Aorta (tissue), 5 donors: ENCODE data around the gene ENPEP. TPM values are rescaled to one million over a fixed set of nuclear protein-coding genes. Genes with fewer than 3 reads are reported as not detected.
"Not testable (repeated sequence)": the region's sequence is repeated elsewhere in the genome, so short reads cannot be mapped to it uniquely, and the experiment has no call there.

ENCODE experiments used
- ATAC-seq: fragments of 200-7000 bp; cut with Tn5 transposase; one replicate; pipeline ENCODE4 v1.9.1; 2022; ENCODE audit warnings: moderate library complexity; ENCODE audit not compliant: low FRiP score
- DNase-seq, 2 donors: peaks; one replicate each; pipeline ENCODE4 v3.0.0-alpha.2; 2020
- H3K27ac ChIP-seq, 2 donors: one replicate each; pipeline ENCODE4 v1.5.1; 2013; ENCODE audit warnings: low read length in 2 of 2, mild to moderate bottlenecking in 2 of 2, moderate library complexity in 2 of 2, control low read depth in 1 of 2, inconsistent platforms in 1 of 2, low read depth in 1 of 2
- H3K27me3 ChIP-seq, 2 donors: one replicate each; pipeline ENCODE4 v1.6.1; 2013; ENCODE audit warnings: control low read depth in 1 of 2, low read length in 1 of 2, mild to moderate bottlenecking in 1 of 2, moderate library complexity in 1 of 2; ENCODE audit not compliant: insufficient read depth in 2 of 2, control insufficient read depth in 1 of 2
- H3K36me3 ChIP-seq, 2 donors: one replicate each; pipeline ENCODE4 v1.6.1; 2013; ENCODE audit warnings: control low read depth in 1 of 2, low read length in 1 of 2, mild to moderate bottlenecking in 1 of 2; ENCODE audit not compliant: insufficient read depth in 2 of 2, control insufficient read depth in 1 of 2
- H3K4me1 ChIP-seq, 2 donors: one replicate each; pipeline ENCODE4 v1.6.1; 2013; ENCODE audit warnings: low read length in 2 of 2, control low read depth in 1 of 2, mild to moderate bottlenecking in 1 of 2, moderate library complexity in 1 of 2; ENCODE audit not compliant: insufficient read depth in 2 of 2, control insufficient read depth in 1 of 2
- H3K4me3 ChIP-seq, 2 donors: one replicate each; pipeline ENCODE4 v1.5.1; 2013; ENCODE audit warnings: low read length in 2 of 2, control low read depth in 1 of 2, mild to moderate bottlenecking in 1 of 2
- H3K9me3 ChIP-seq: one replicate; pipeline ENCODE4 v1.6.1; 2013; ENCODE audit warnings: mild to moderate bottlenecking, low read length; ENCODE audit not compliant: control insufficient read depth
- WGBS, 2 donors: extraction: QIAGEN DNeasy Blood & Tissue Kit; methylation state at CpG; one replicate each; pipeline ENCODE4 v1.1.7; 2013; 5-methylcytosine and 5-hydroxymethylcytosine counted together
- intact Hi-C, 2 donors: fragments of 100-400 bp; cut with DNase I; formaldehyde crosslinking; loops; one replicate each; pipeline versions ENCODE4 v1.14.2 to v1.15.0; 2022
- polyA plus RNA-seq, 2 donors: library from polyadenylated mRNA; stranded (reverse); fragments of 200-250 nt; gene quantifications; one replicate each; pipeline ENCODE4 v1.2.3, GENCODE V29; 2013
- total RNA-seq, 2 donors: library from RNA; stranded (reverse); fragmentation: NEBNext Ultra II Directional; extraction: Animal tissue kit (Norgen Biotek cat#: 25700); gene quantifications; one replicate each; pipeline ENCODE4 v1.2.1, GENCODE V29; 2021
- donor health status: healthy with polysubstance abuse.
- donor health status: Bipolar disorder and iron deficiency.
- donor health status: DM: no; HTN: no; CAD: no.
- donor health status: DM: no; HTN: no; CAD: no.
- donor health status: DM: yes; HTN: yes; CAD: no.

The ENPEP gene
- total and polyA plus RNA-seq, 4 donors: 4.3 to 7.4 (median 4.8) TPM; not detected in 1

GRCh38 chr4:110544594-110544993 is 68.6 kb downstream of the ENPEP start:
- Histone ChIP-seq H3K36me3 (no peaks in the 10 kb centered on the region), H3K27me3 (no peaks in the 10 kb centered on the region), H3K27ac (no peak overlapping the region), H3K9me3 (no peaks in the 10 kb centered on the region), H3K4me1 (peaks cover 0 to 1% of the 10 kb centered on the region in 2 donors), H3K4me3 (no peak overlapping the region)
- intact Hi-C loops: no loop called here
- ATAC-seq (no peak), DNase-seq (no peak)

GRCh38 chr4:110550260-110550659 is 74.3 kb downstream of the ENPEP start:
- ATAC-seq (no peak), DNase-seq (no peak)
- 91 to 97% methylated on average over 1 of the region's 1 CpG for WGBS, 2 donors
- H3K36me3 ChIP-seq: no peaks in the 10 kb centered on the region
- H3K4me3 ChIP-seq: no peak overlapping the region
- H3K27me3 ChIP-seq: no peaks in the 10 kb centered on the region
- no peak overlapping the region for H3K27ac ChIP-seq
- no peaks in the 10 kb centered on the region for H3K9me3 ChIP-seq
- intact Hi-C loops: no loop called here
- H3K4me1 ChIP-seq: peaks cover 0 to 1% of the 10 kb centered on the region in 2 donors

GRCh38 chr4:110553197-110553596 is 77.2 kb downstream of the ENPEP start:
- H3K36me3 ChIP-seq: no peaks in the 10 kb centered on the region
- no peak for ATAC-seq

GRCh38 chr4:110567214-110567613 is 91.3 kb downstream of the ENPEP start:
- Histone ChIP-seq H3K4me1 (no peaks in the 10 kb centered on the region), H3K27ac (no peak overlapping the region), H3K4me3 (no peak overlapping the region), H3K9me3 (peaks cover 2% of the 10 kb centered on the region), H3K36me3 (no peaks in the 10 kb centered on the region), H3K27me3 (no peaks in the 10 kb centered on the region)
- no peak for ATAC-seq
- 91 to 92% methylated on average over 6 of the region's 6 CpGs for WGBS, 2 donors
- intact Hi-C loops: no loop called here
- DNase-seq: no peak

More at GRCh38 chr4:110553197-110553596, 77.2 kb downstream of the ENPEP start:
- 71 to 78% methylated on average over 2 of the region's 2 CpGs for WGBS, 2 donors
- Histone ChIP-seq H3K27ac (no peak overlapping the region), H3K27me3 (no peaks in the 10 kb centered on the region), H3K9me3 (no peaks in the 10 kb centered on the region), H3K4me1 (no peaks in the 10 kb centered on the region), H3K4me3 (no peak overlapping the region)
- DNase-seq: no peak
- intact Hi-C loops: no loop called here

- H3K36me3 ChIP-seq, H3K9me3 ChIP-seq, H3K4me1 ChIP-seq, DNase-seq, H3K27ac ChIP-seq, H3K27me3 ChIP-seq, H3K4me3 ChIP-seq, ATAC-seq, intact Hi-C loops: not testable (repeated sequence)
- 90 to 95% methylated on average over 2 of the region's 2 CpGs for WGBS, 2 donors
Observed at GRCh38 chr4:110576696-110577095, 100.7 kb downstream of the ENPEP start.

GRCh38 chr4:110586131-110586850 is 110.3 kb downstream of the ENPEP start:
- Histone ChIP-seq H3K27me3 (no peaks in the 10 kb centered on the region), H3K4me1 (no peaks in the 10 kb centered on the region), H3K4me3 (no peak overlapping the region), H3K36me3 (no peaks in the 10 kb centered on the region), H3K27ac (no peak overlapping the region), H3K9me3 (no peaks in the 10 kb centered on the region)
- intact Hi-C loops: no loop called here
- no peak for DNase-seq
- WGBS, 2 donors: 17% methylated on average over 7 of the region's 7 CpGs
- ATAC-seq: peak; percentile 67

- H3K4me3 ChIP-seq: no peak overlapping the region
- H3K27ac ChIP-seq: no peak overlapping the region
- H3K4me1 ChIP-seq: no peaks in the 10 kb centered on the region
- 90 to 92% methylated on average over 36 of the region's 36 CpGs for WGBS, 2 donors
- H3K9me3 ChIP-seq: no peaks in the 10 kb centered on the region
- H3K27me3 ChIP-seq: no peaks in the 10 kb centered on the region
- intact Hi-C loops: no loop called here
- H3K36me3 ChIP-seq: no peaks in the 10 kb centered on the region
- ATAC-seq (no peak), DNase-seq (no peak)
Observed at GRCh38 chr4:110587666-110588285, 111.8 kb downstream of the ENPEP start.

GRCh38 chr4:110589297-110589696 is 113.3 kb downstream of the ENPEP start:
- Histone ChIP-seq H3K4me1 (no peaks in the 10 kb centered on the region), H3K36me3 (no peaks in the 10 kb centered on the region), H3K9me3 (no peaks in the 10 kb centered on the region), H3K27ac (no peak overlapping the region), H3K4me3 (no peak overlapping the region), H3K27me3 (no peaks in the 10 kb centered on the region)
- intact Hi-C loops: no loop called here
- ATAC-seq: no peak
- no peak for DNase-seq

- no peaks in the 10 kb centered on the region for H3K27me3 ChIP-seq
- DNase-seq (no peak), ATAC-seq (no peak)
- 84 to 85% methylated on average over 1 of the region's 1 CpG for WGBS, 2 donors
- H3K4me3 ChIP-seq: no peak overlapping the region
- H3K9me3 ChIP-seq: peaks cover 4% of the 10 kb centered on the region
- no peak overlapping the region for H3K27ac ChIP-seq
- intact Hi-C loops: no loop called here
- no peaks in the 10 kb centered on the region for H3K36me3 ChIP-seq
- H3K4me1 ChIP-seq: no peaks in the 10 kb centered on the region
Observed at GRCh38 chr4:110595583-110595982, 119.6 kb downstream of the ENPEP start.
